ENCODE measurements around the gene ENOX1.

- TF ChIP-seq, protein P1, sequence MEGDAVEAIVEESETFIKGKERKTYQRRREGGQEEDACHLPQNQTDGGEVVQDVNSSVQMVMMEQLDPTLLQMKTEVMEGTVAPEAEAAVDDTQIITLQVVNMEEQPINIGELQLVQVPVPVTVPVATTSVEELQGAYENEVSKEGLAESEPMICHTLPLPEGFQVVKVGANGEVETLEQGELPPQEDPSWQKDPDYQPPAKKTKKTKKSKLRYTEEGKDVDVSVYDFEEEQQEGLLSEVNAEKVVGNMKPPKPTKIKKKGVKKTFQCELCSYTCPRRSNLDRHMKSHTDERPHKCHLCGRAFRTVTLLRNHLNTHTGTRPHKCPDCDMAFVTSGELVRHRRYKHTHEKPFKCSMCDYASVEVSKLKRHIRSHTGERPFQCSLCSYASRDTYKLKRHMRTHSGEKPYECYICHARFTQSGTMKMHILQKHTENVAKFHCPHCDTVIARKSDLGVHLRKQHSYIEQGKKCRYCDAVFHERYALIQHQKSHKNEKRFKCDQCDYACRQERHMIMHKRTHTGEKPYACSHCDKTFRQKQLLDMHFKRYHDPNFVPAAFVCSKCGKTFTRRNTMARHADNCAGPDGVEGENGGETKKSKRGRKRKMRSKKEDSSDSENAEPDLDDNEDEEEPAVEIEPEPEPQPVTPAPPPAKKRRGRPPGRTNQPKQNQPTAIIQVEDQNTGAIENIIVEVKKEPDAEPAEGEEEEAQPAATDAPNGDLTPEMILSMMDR (IDR thresholded peaks at IDR 0.05; ENCODE audit: low read length): no peak
- TF ChIP-seq EZH2 (IDR thresholded peaks at IDR 0.05; ENCODE audit: borderline replicate concordance, low read length): no peak
Measured at GRCh38 chr13:43307921-43308433, 478.8 kb downstream of the ENOX1 start.

All from OCI-LY1 (cell line).